ENCODE data around the gene SYTL1. TPM values are rescaled to one million over a fixed set of nuclear protein-coding genes. Genes with fewer than 3 reads are reported as not detected.

The SYTL1 gene
- 0.93 TPM for polyA plus RNA-seq (2013, experiment 1 of 2; ENCODE audit: insufficient read length)
- 0.49 TPM for polyA plus RNA-seq (2013, experiment 2 of 2; ENCODE audit: insufficient read length)

DNA sequence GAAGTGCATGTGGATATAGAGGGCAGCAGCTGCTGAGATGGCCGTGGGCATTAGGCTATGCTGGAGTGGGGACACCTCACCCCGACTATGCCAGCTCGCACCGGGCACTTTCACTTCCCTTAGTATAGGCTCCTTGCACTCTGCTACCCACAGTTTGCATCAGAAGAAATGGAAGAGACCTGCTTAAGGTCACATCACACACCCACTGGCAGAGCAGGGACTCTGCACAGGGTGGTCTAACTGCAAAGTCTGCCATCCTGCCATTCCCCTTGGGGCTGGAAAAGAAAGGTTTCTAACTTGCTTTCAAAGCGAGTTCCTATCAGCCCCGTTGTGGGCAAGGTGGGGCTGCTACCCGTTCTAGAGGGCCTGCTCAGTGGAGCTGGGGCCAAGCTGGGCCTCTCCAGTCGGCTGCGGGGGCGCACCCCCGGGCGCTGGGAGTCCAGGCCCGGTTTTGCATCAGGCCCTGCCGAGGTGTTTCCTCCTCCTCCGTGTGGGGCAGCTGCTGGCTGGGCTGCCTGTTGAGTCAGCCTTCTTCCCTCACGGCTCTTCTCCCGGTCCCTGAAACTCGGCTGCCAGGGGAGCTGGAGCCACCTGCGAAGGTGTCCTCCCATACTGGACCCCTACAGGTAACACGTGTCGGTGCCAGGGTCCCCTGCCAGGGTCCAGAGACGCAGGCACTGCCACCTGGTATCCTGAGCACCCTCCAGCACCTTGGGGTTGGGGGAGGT lies at the start of gene SYTL1:
Gene SYTL1 (plus strand): TSS at position 498 of the 728 bp plus-strand sequence. CDS start 3,313 bp downstream, outside the sequence.
- peak; percentile 75 for DNase-seq

DNA sequence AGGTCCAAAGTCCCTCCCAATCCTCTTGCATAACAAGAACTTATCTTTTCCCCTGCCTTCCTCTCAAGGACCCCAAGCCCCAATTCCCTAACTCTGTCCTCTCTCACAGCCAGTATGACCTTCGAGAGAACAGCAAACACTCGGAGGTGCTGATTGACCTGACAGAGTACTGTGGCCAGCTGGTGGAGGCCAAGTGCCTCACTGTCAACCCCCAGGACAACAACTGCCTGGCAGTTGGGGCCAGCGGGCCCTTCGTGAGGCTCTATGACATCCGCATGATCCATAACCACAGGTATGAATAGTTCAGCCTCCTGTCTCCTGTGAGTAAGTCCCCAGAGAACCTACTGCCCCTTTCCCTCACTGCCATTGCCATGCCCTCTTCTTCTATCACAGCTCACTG lies 49.7 kb upstream of the SYTL1 start:
- DNase-seq: peak; percentile 48

GRCh38 chr1:27293915-27294314 lies 47.9 kb upstream of the SYTL1 start:
- DNase-seq: no peak

DNA sequence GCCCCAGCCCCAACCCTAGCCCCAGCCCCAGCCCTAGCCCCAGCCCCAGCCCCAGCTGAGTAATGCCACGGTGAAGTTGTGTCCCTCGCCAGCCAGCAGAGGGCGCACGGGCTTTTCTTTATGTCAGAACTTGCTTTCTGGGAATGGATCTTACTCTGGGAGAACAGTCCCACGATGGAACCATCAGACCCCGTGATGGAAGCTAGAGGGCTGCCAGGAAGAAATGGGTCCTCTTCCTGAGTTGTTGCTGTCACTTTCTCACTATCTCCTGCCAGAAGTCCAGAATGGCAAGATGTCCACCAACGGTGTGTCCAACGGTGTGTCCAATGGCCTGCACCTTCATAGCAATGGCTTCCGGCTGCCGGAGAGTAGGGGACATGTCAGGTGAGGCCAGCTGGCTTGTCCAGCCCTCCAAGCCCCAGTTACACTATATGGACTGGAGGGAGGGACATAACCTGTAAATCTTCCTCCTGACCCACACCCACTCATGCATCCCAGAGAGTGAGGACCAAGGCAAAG lies 45.0 kb upstream of the SYTL1 start:
- DNase-seq: peak; percentile 59

- DNase-seq: no peak
Measured at GRCh38 chr1:27297903-27298302, 43.9 kb upstream of the SYTL1 start.

DNA sequence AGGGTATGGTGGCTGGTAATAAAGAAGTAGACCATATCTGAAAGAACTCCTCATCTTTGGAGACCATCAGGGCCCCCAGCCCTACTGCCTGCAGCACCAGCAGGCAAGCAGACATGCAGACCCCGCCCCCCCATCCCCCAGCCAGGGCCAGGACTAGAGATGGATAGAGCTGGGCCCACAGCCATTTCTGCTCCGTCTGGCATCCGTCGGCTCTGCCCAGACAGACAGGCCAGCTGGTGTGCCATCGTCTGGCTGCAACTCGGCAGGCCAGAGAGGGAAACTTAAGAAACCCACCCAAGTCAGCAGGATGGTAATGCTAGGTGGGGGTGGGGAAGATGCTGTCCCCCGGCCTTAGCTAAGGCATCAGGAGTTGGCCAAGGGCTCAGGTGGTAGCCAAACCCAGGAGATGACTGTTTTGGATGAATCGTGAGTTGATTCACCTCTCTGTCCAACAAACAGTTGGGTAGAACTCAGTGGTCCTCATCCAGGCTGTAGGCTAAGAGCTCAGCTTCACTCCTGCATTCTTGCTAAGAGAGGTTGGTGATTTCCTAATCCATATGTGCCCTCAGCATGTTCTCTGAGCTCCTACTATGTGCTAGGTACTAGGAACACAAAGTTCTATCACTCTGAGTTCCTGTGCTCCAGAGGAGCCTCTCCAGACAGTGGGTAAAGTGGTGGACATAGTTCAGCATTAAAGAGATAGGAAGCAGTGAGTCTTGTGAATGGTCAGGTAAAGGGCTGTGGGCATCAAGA lies 43.0 kb upstream of the SYTL1 start:
- no peak for DNase-seq

GRCh38 chr1:27299385-27300271 lies 42.2 kb upstream of the SYTL1 start:
- DNase-seq: peak; percentile 99

GRCh38 chr1:27300341-27301051 lies 41.3 kb upstream of the SYTL1 start:
- DNase-seq: peak; percentile 86

GRCh38 chr1:27301052-27301422 lies 40.8 kb upstream of the SYTL1 start:
- DNase-seq: no peak

- no peak for DNase-seq
Measured at GRCh38 chr1:27301582-27302199, 40.1 kb upstream of the SYTL1 start.

- no peak for DNase-seq
Measured at GRCh38 chr1:27302612-27303011, 39.2 kb upstream of the SYTL1 start.

GRCh38 chr1:27303509-27303908 lies 38.3 kb upstream of the SYTL1 start:
- DNase-seq: no peak

GRCh38 chr1:27306071-27306470 lies 35.8 kb upstream of the SYTL1 start:
- DNase-seq: no peak

DNA sequence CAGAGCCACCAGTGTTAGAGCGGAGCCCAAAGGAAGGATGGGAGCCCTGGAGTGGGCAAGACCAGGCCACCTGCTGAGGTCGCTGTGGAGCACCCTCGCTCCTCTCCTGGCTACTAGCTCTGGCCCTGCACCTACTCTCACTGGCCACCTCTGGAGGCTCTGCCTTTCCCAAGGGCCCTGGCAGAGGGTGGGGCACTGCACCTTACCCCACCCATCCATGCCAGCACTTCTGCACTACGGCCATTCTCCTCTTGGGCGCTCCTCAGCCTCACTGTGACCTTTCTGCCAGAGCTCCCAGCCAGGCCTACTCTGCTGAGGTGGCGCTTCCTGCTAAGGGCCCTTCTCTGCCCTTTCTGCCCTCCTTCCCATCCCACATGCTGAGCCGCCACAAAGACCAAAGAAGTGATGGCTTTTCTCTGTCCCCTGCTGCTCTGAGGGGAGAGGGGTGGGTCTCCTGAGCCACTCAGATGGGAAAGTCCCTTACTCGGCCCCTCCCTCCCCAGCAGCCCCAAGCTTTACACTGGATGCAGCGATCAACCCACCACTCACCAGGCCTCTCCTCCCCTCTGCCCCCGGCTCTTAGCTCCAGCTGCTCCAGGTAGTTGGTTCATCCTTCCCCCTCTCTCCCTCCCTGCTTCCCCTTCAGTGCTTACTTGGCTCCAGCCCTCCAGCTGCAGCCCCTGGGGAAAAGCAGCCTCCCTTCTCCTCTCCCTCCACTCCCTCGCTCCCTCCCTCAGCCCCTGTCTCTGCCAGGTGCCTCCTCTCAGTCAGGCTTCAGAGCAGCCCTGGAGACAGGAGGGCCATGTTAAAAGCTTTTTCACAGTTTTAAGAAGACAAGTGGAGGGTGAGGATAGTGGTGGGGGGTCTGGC lies 34.7 kb upstream of the SYTL1 start:
- no peak for DNase-seq

GRCh38 chr1:27307874-27308598 lies 33.8 kb upstream of the SYTL1 start:
- DNase-seq: no peak

- no peak for DNase-seq
Measured at GRCh38 chr1:27314169-27314568, 27.7 kb upstream of the SYTL1 start.

DNA sequence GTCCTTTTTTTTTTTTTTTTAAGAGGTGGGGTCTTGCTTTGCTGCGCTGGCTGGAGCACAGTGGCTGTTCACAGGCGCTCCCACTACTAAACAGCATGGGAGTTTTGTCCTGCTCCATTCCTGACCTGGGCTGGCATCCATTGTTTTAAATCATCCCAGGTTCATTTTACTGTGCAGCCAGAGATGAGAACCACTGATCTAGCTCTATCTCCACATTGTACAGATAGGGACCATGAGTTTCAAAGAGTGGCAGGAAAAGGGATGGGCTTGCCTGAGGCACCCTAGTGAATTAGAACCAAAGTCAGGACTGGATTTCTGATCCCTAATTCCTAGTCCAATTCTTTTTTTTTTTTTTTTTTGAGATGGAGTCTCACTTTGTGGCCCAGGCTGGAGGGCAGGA lies 27.1 kb upstream of the SYTL1 start:
- DNase-seq: no peak

DNA sequence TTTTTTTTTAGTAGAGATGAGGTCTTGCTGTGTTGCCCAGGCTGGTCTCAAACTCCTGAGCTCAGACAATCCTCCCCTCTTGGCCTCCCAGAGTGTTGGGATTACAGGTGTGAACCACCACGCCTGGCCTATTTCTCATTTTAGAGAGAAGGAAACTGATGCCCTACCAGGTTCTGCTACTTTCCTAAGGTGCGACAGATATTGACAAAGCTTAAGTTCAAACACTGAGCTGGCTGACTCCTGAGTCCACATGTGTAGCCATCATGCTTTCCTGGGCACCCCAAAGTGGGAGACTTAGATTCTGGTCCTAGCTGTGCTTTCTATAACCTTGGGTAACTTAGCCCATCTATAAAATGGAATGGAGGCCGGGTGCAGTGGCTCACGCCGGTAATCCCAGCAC lies 25.0 kb upstream of the SYTL1 start:
- no peak for DNase-seq

DNA sequence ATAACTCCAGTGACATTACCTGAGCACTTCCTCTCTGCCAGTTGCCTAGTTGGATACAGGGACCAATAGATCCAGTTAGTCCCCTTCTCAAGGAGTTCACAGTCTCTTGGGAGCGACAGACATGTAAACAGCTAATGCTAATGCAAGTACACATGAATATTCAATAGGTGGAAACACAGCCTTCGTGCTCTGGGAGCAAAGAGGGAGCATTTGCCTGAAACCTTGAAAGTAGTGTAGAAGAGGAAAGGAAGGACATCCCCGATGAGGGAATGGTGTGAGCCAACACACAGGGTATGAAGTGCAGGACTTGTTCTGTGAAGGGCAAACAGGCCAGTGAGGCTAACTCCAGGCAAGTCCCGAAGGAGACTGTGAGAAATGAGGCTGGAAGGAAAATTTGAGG lies 23.7 kb upstream of the SYTL1 start:
- DNase-seq: no peak

GRCh38 chr1:27318596-27318995 lies 23.2 kb upstream of the SYTL1 start:
- DNase-seq: peak; percentile 42

Data from fibroblast of skin of back (primary cell).